ENCODE results near the gene BLOC1S4. TPM values are rescaled to one million over a fixed set of nuclear protein-coding genes. Genes with fewer than 3 reads are reported as not detected.
A peak's percentile ranks its signal among the peaks of the same experiment; 100 is the strongest.

Gene BLOC1S4
- total RNA-seq, 1 donor from 2014 or later: 23.8 TPM

GRCh38 chr4:6701371-6701770, 14.6 kb upstream of the BLOC1S4 start:
- Mint-ChIP-seq H3K9me3 (peaks cover 4% of the 10 kb centered on the region), H3K27me3 (ENCODE audit: low read depth) (no peaks in the 10 kb centered on the region), H3K27ac (ENCODE audit: unreplicated experiment) (no peak overlapping the region), H3K4me3 (no peak overlapping the region), H3K36me3 (ENCODE audit: low read depth) (peaks cover 36% of the 10 kb centered on the region), H3K4me1 (peaks cover 16% of the 10 kb centered on the region)
- TF ChIP-seq CTCF (conservative IDR thresholded peaks at IDR 0.05): peak; percentile 50
- DNase-seq (ENCODE audit: low read depth, low spot score): no peak

- Mint-ChIP-seq H3K27me3 (ENCODE audit: low read depth) (no peaks in the 10 kb centered on the region), H3K4me3 (no peak overlapping the region), H3K4me1 (peaks cover 27% of the 10 kb centered on the region), H3K36me3 (ENCODE audit: low read depth) (peaks cover 44% of the 10 kb centered on the region), H3K27ac (ENCODE audit: unreplicated experiment) (no peak overlapping the region), H3K9me3 (peaks cover 4% of the 10 kb centered on the region)
- TF ChIP-seq CTCF (conservative IDR thresholded peaks at IDR 0.05): no peak
- DNase-seq (ENCODE audit: low read depth, low spot score): no peak
These were observed 13.2 kb upstream of the BLOC1S4 start for GRCh38 chr4:6702761-6703160.

- Mint-ChIP-seq H3K36me3 (ENCODE audit: low read depth) (peaks cover 47% of the 10 kb centered on the region), H3K4me3 (no peak overlapping the region), H3K27ac (ENCODE audit: unreplicated experiment) (no peak overlapping the region), H3K4me1 (peaks cover 32% of the 10 kb centered on the region), H3K9me3 (peaks cover 4% of the 10 kb centered on the region), H3K27me3 (ENCODE audit: low read depth) (no peaks in the 10 kb centered on the region)
- no peak for TF ChIP-seq CTCF (conservative IDR thresholded peaks at IDR 0.05)
- no peak for DNase-seq (ENCODE audit: low read depth, low spot score)
These were observed 12.2 kb upstream of the BLOC1S4 start for GRCh38 chr4:6703786-6704185.

GRCh38 chr4:6705646-6706045, 10.3 kb upstream of the BLOC1S4 start:
- Mint-ChIP-seq H3K27ac (ENCODE audit: unreplicated experiment) (no peak overlapping the region), H3K36me3 (ENCODE audit: low read depth) (peaks cover 49% of the 10 kb centered on the region)
- no peak for TF ChIP-seq CTCF (conservative IDR thresholded peaks at IDR 0.05)

GRCh38 chr4:6706173-6706572, 9.8 kb upstream of the BLOC1S4 start:
- DNase-seq (ENCODE audit: low read depth, low spot score): no peak
- H3K4me1 Mint-ChIP-seq: peaks cover 46% of the 10 kb centered on the region
- peaks cover 4% of the 10 kb centered on the region for H3K9me3 Mint-ChIP-seq
- TF ChIP-seq CTCF (conservative IDR thresholded peaks at IDR 0.05): no peak
- H3K4me3 Mint-ChIP-seq: peak overlapping the region; percentile 36
- H3K36me3 Mint-ChIP-seq (ENCODE audit: low read depth): peaks cover 49% of the 10 kb centered on the region
- H3K27ac Mint-ChIP-seq (ENCODE audit: unreplicated experiment): no peak overlapping the region
- H3K27me3 Mint-ChIP-seq (ENCODE audit: low read depth): peaks cover 6% of the 10 kb centered on the region

More at GRCh38 chr4:6705646-6706045, 10.3 kb upstream of the BLOC1S4 start:
- Mint-ChIP-seq H3K4me3 (peak overlapping the region; percentile 36), H3K27me3 (ENCODE audit: low read depth) (peaks cover under 1% of the 10 kb centered on the region), H3K4me1 (peaks cover 46% of the 10 kb centered on the region), H3K9me3 (peaks cover 4% of the 10 kb centered on the region)
- no peak for DNase-seq (ENCODE audit: low read depth, low spot score)
